Skin epidermis (tissue), 12 donors: ENCODE data around the gene BTBD19.
"Not testable (repeated sequence)": the region's sequence is repeated elsewhere in the genome, so short reads cannot be mapped to it uniquely, and the experiment has no call there.

Experiments used
- H3K27ac ChIP-seq, 21 experiments: fragments of 200-600 bp; sonication (generic) in 11 of 21; one replicate each; pipeline ENCODE4 v1.5.0; 2020; ENCODE audit warnings: mild to moderate bottlenecking in 3 of 21, inconsistent platforms in 2 of 21, moderate library complexity in 2 of 21
- H3K4me3 ChIP-seq, 7 experiments: fragments of 200-600 bp; sonication (generic) in 2 of 7; one replicate each; pipeline ENCODE4 v1.5.0; 2020; ENCODE audit warnings: inconsistent platforms in 2 of 7, mild to moderate bottlenecking in 2 of 7, moderate library complexity in 1 of 7

Gene BTBD19

GRCh38 chr1:44786138-44786840 is 22.0 kb upstream of the BTBD19 start:
- peak overlapping the region in 15 of 21 experiments; percentile 2 to 78 (median 22) for H3K27ac ChIP-seq
- peak overlapping the region; percentile 12 to 42 (median 31) for H3K4me3 ChIP-seq

GRCh38 chr1:44786841-44787426 is 21.4 kb upstream of the BTBD19 start:
- peak overlapping the region in 7 of 21 experiments; percentile 9 to 78 (median 53) for H3K27ac ChIP-seq
- peak overlapping the region in 1 of 7 experiments; percentile 39 for H3K4me3 ChIP-seq

GRCh38 chr1:44787506-44787905 is 20.8 kb upstream of the BTBD19 start:
- H3K27ac ChIP-seq = no peak overlapping the region
- H3K4me3 ChIP-seq = no peak overlapping the region

- Histone ChIP-seq H3K27ac (peak within 1 kb of the TSS in 1 of 21 experiments; percentile 75), H3K4me3 (no peak within 1 kb of the TSS)
Observed at GRCh38 chr1:44788120-44788860, 20.0 kb upstream of the BTBD19 start, which contains the start of gene BEST4. BEST4 (minus strand) TSS chr1:44788170; CDS start chr1:44787705, 465 bp downstream.

GRCh38 chr1:44790968-44791801 is 17.1 kb upstream of the BTBD19 start:
- Histone ChIP-seq H3K4me3 (no peak overlapping the region), H3K27ac (peak overlapping the region in 2 of 21 experiments; percentile 11 to 62)

GRCh38 chr1:44792736-44793502 is 15.4 kb upstream of the BTBD19 start:
- H3K27ac ChIP-seq = peak overlapping the region in 11 of 21 experiments; percentile 3 to 81 (median 60)

GRCh38 chr1:44797886-44798285 is 10.4 kb upstream of the BTBD19 start:
- peak overlapping the region in 1 of 21 experiments; percentile 71 for H3K27ac ChIP-seq

More at GRCh38 chr1:44792736-44793502, 15.4 kb upstream of the BTBD19 start:
- H3K4me3 ChIP-seq = no peak overlapping the region

GRCh38 chr1:44798481-44799365 is 9.6 kb upstream of the BTBD19 start:
- Histone ChIP-seq H3K4me3 (no peak overlapping the region), H3K27ac (peak overlapping the region in 18 of 21 experiments; percentile 11 to 99 (median 94))

More at GRCh38 chr1:44797886-44798285, 10.4 kb upstream of the BTBD19 start:
- H3K4me3 ChIP-seq = not testable (repeated sequence)

GRCh38 chr1:44799770-44800584 is 8.3 kb upstream of the BTBD19 start, which contains the start of gene PLK3:
PLK3 (plus strand) TSS chr1:44800377; CDS start chr1:44800464, 87 bp downstream.
- H3K4me3 ChIP-seq = peak within 1 kb of the TSS; percentile 73 to 97 (median 90)
- peak within 1 kb of the TSS; percentile 82 to 99 (median 96) for H3K27ac ChIP-seq

- H3K27ac ChIP-seq = peak overlapping the region in 19 of 21 experiments; percentile 14 to 99 (median 93)
- peak overlapping the region; percentile 73 to 97 (median 90) for H3K4me3 ChIP-seq
Observed at GRCh38 chr1:44801491-44802305, 6.6 kb upstream of the BTBD19 start.

- H3K4me3 ChIP-seq = peak overlapping the region; percentile 73 to 97 (median 90)
- H3K27ac ChIP-seq = peak overlapping the region in 20 of 21 experiments; percentile 7 to 99 (median 87)
Observed at GRCh38 chr1:44802306-44803061, 5.8 kb upstream of the BTBD19 start.

- H3K4me3 ChIP-seq = peak overlapping the region in 3 of 7 experiments; percentile 1 to 97 (median 79)
- peak overlapping the region in 18 of 21 experiments; percentile 41 to 99 (median 90) for H3K27ac ChIP-seq
Observed at GRCh38 chr1:44803062-44803311, 5.3 kb upstream of the BTBD19 start.

- H3K27ac ChIP-seq = peak overlapping the region in 17 of 21 experiments; percentile 7 to 99 (median 84)
- peak overlapping the region in 3 of 7 experiments; percentile 1 to 97 (median 79) for H3K4me3 ChIP-seq
Observed at GRCh38 chr1:44803312-44804095, 4.8 kb upstream of the BTBD19 start.

GRCh38 chr1:44805311-44806024 is 2.9 kb upstream of the BTBD19 start:
- H3K27ac ChIP-seq = peak overlapping the region in 16 of 21 experiments; percentile 24 to 100 (median 96)
- no peak overlapping the region for H3K4me3 ChIP-seq
